Adipocyte (in vitro differentiated cells): ENCODE data around the gene ADAMTS2.

Experiments
- DNase-seq: peaks from one replicate; pipeline ENCODE4 v3.0.0-alpha.2; 2015; ENCODE audit warnings: low read depth
- H3K27me3 ChIP-seq: replicated peaks from 2 replicates; pipeline ENCODE4 v1.7.0; 2013; ENCODE audit warnings: mild to moderate bottlenecking, low read length, moderate library complexity; ENCODE audit not compliant: control insufficient read depth, insufficient read depth
- H3K36me3 ChIP-seq: 2 replicates; pipeline ENCODE4 v1.7.0; 2013; ENCODE audit warnings: low read length, mild to moderate bottlenecking, moderate library complexity; ENCODE audit not compliant: control insufficient read depth, insufficient read depth, severe bottlenecking
- H3K4me1 ChIP-seq: 2 replicates; pipeline ENCODE4 v1.7.0; 2013; ENCODE audit warnings: mild to moderate bottlenecking, low read length, moderate library complexity; ENCODE audit not compliant: control insufficient read depth, insufficient read depth
- H3K4me3 ChIP-seq: 2 replicates; pipeline ENCODE4 v1.7.0; 2013; ENCODE audit warnings: mild to moderate bottlenecking, low read length, moderate library complexity
- H3K9ac ChIP-seq: 2 replicates; pipeline ENCODE4 v1.7.0; 2013; ENCODE audit warnings: mild to moderate bottlenecking, low read length, moderate library complexity
- H3K9me3 ChIP-seq: 2 replicates; pipeline ENCODE4 v1.7.0; 2013; ENCODE audit warnings: mild to moderate bottlenecking, low read length, moderate library complexity; ENCODE audit not compliant: control insufficient read depth

Gene ADAMTS2

GRCh38 chr5:179080724-179081123 lies 264.5 kb downstream of the ADAMTS2 start:
- H3K4me3 ChIP-seq, result peak overlapping the region; percentile 58
- H3K9me3 ChIP-seq, result peaks cover 100% of the 10 kb centered on the region
- H3K36me3 ChIP-seq, result peaks cover 54% of the 10 kb centered on the region
- no peaks in the 10 kb centered on the region for H3K27me3 ChIP-seq
- H3K9ac ChIP-seq, result no peak overlapping the region
- H3K4me1 ChIP-seq, result no peaks in the 10 kb centered on the region
- DNase-seq, result no peak

GRCh38 chr5:179079165-179079987 lies 265.9 kb downstream of the ADAMTS2 start:
- Histone ChIP-seq H3K27me3 (no peaks in the 10 kb centered on the region), H3K36me3 (peaks cover 59% of the 10 kb centered on the region), H3K4me3 (peak overlapping the region; percentile 58), H3K4me1 (no peaks in the 10 kb centered on the region), H3K9me3 (peaks cover 97% of the 10 kb centered on the region), H3K9ac (no peak overlapping the region)
- no peak for DNase-seq

- no peak for DNase-seq
- no peaks in the 10 kb centered on the region for H3K27me3 ChIP-seq
- peaks cover 10% of the 10 kb centered on the region for H3K4me1 ChIP-seq
- no peak overlapping the region for H3K9ac ChIP-seq
- peaks cover 42% of the 10 kb centered on the region for H3K9me3 ChIP-seq
- H3K4me3 ChIP-seq, result no peak overlapping the region
- peaks cover 56% of the 10 kb centered on the region for H3K36me3 ChIP-seq
Observed at GRCh38 chr5:179065703-179066102, 279.6 kb downstream of the ADAMTS2 start.

- Histone ChIP-seq H3K4me3 (peak overlapping the region; percentile 88), H3K9ac (peak overlapping the region; percentile 90), H3K4me1 (peaks cover 14% of the 10 kb centered on the region), H3K27me3 (no peaks in the 10 kb centered on the region), H3K9me3 (peaks cover 8% of the 10 kb centered on the region), H3K36me3 (peaks cover 25% of the 10 kb centered on the region)
- DNase-seq, result no peak
Observed at GRCh38 chr5:179061025-179061424, 284.2 kb downstream of the ADAMTS2 start.
